ENCODE results near the gene ATG14. TPM values are rescaled to one million over a fixed set of nuclear protein-coding genes. Genes with fewer than 3 reads are reported as not detected.
"Not testable (repeated sequence)": the region's sequence is repeated elsewhere in the genome, so short reads cannot be mapped to it uniquely, and the experiment has no call there.

ATG14 gene
- polyA plus RNA-seq, 1 of the 3 experiments (the other 2 are of a cell fraction): 4.3 TPM

- no peaks in the 10 kb centered on the region for H3K9me3 ChIP-seq
- no peaks in the 10 kb centered on the region for H3K79me2 ChIP-seq (ENCODE audit: insufficient read depth)
- H3K4me1 ChIP-seq (ENCODE audit: control insufficient read depth in 1 of 2, insufficient read depth in 2 of 2, low read depth in 1 of 2, low read length in 1 of 2): peaks cover 0 to 5% of the 10 kb centered on the region in 2 experiments; a peak in 2 of 4 replicates
- no peak overlapping the region for H3K4me3 ChIP-seq (ENCODE audit: low read depth in 2 of 2, low read length in 1 of 2)
- no peak overlapping the region for H3K4me2 ChIP-seq
- peaks cover 16 to 17% of the 10 kb centered on the region in 2 experiments for H3K36me3 ChIP-seq (replicated peaks in 1 of 2; ENCODE audit: control insufficient read depth in 1 of 2, insufficient read depth in 2 of 2, low read length in 1 of 2)
- no peaks in the 10 kb centered on the region for H3K27me3 ChIP-seq (ENCODE audit: insufficient read depth)
- no peak for DNase-seq
- H3K9ac ChIP-seq: no peak overlapping the region
- no peak overlapping the region for H2AFZ ChIP-seq (ENCODE audit: low read depth)
- no peaks in the 10 kb centered on the region for H3K9me2 ChIP-seq
- ChIA-PET POLR2A (no interaction called here), CTCF (interaction anchor here (1.0 kb wide), 1 partner anchor 29 kb away, joined by 3 read pairs; no protein-coding TSS in a partner anchor)
- no peak overlapping the region for H3K27ac ChIP-seq (ENCODE audit: low read depth in 2 of 2, low read length in 1 of 2)
- no peaks in the 10 kb centered on the region for H4K20me1 ChIP-seq (ENCODE audit: insufficient read depth)
- no peaks in the 10 kb centered on the region for H3F3A ChIP-seq (replicated peaks; ENCODE audit: insufficient read depth)
- WGBS (ENCODE audit: low lambda C conversion rate): 98% methylated on average over 5 of the region's 5 CpGs
- TF ChIP-seq TEAD4 (IDR thresholded peaks at IDR 0.05; ENCODE audit: borderline replicate concordance, insufficient read depth) (no peak), NFIC (IDR thresholded peaks at IDR 0.05; ENCODE audit: borderline replicate concordance) (no peak), SMC3 (IDR thresholded peaks at IDR 0.05; ENCODE audit: low read depth, low read length) (no peak), USF1 (IDR thresholded peaks at IDR 0.05; ENCODE audit: borderline replicate concordance, low read depth) (no peak), MEF2A (IDR thresholded peaks at IDR 0.05; ENCODE audit: borderline replicate concordance, low read depth) (no peak), ZBTB33 (IDR thresholded peaks at IDR 0.05; ENCODE audit: borderline replicate concordance, low read depth) (no peak), CTCF (IDR thresholded peaks at IDR 0.05) (no peak), MXI1 (IDR thresholded peaks at IDR 0.05; ENCODE audit: low read depth, low read length) (no peak), NRF1 (IDR thresholded peaks at IDR 0.05; ENCODE audit: low read depth, low read length) (no peak), EZH2phosphoT487 (IDR thresholded peaks at IDR 0.05; ENCODE audit: borderline replicate concordance, low read depth) (no peak), FOXM1 (IDR thresholded peaks at IDR 0.05; ENCODE audit: low read depth) (no peak), SIN3A (IDR thresholded peaks at IDR 0.05; ENCODE audit: borderline replicate concordance, low read depth, low read length) (no peak), GABPA (IDR thresholded peaks at IDR 0.05; ENCODE audit: low read depth) (no peak), IRF3 (IDR thresholded peaks at IDR 0.05; ENCODE audit: low read depth, low read length) (no peak), FOXJ3 (CRISPR knock-in tag; IDR thresholded peaks at IDR 0.05) (no peak), JUND (IDR thresholded peaks at IDR 0.05) (no peak), TCF12 (IDR thresholded peaks at IDR 0.05) (no peak), ELF1 (IDR thresholded peaks at IDR 0.05) (no peak)
These were observed 28.0 kb downstream of the ATG14 start for GRCh38 chr14:55383541-55384140.

- H3K4me1 ChIP-seq (ENCODE audit: control insufficient read depth in 1 of 2, insufficient read depth in 2 of 2, low read depth in 1 of 2, low read length in 1 of 2); H3K27ac ChIP-seq (ENCODE audit: low read depth in 2 of 2, low read length in 1 of 2); H3K4me3 ChIP-seq (ENCODE audit: low read depth in 2 of 2, low read length in 1 of 2); H3K9ac ChIP-seq; H2AFZ ChIP-seq (ENCODE audit: low read depth); H4K20me1 ChIP-seq (ENCODE audit: insufficient read depth); DNase-seq; H3K27me3 ChIP-seq (ENCODE audit: insufficient read depth); H3K4me2 ChIP-seq; H3F3A ChIP-seq (replicated peaks; ENCODE audit: insufficient read depth); H3K9me3 ChIP-seq; POLR2A ChIA-PET; H3K9me2 ChIP-seq; H3K79me2 ChIP-seq (ENCODE audit: insufficient read depth): not testable (repeated sequence)
- WGBS (ENCODE audit: low lambda C conversion rate): 85% methylated on average over 10 of the region's 10 CpGs
- CTCF ChIA-PET: interaction anchor here (1.0 to 1.5 kb wide), 2 partner anchors 29 to 112 kb away, joined by 3 to 4 read pairs; no protein-coding TSS in a partner anchor
- peaks cover 18 to 21% of the 10 kb centered on the region in 2 experiments for H3K36me3 ChIP-seq (replicated peaks in 1 of 2; ENCODE audit: control insufficient read depth in 1 of 2, insufficient read depth in 2 of 2, low read length in 1 of 2)
These were observed 28.6 kb downstream of the ATG14 start for GRCh38 chr14:55383056-55383466.

Data from SK-N-SH (cell line).